DOHH2 (cell line): ENCODE results near the gene ABTB2.

Source experiments
- CTCF ChIP-seq: fragments of 200-600 bp; sonication (generic); IDR thresholded peaks from one replicate; pipeline ENCODE4 v1.5.1; 2014; ENCODE audit warnings: antibody characterized with exemption, mild to moderate bottlenecking, low read depth, low read length; ENCODE audit not compliant: poor library complexity, severe bottlenecking
- EZH2phosphoT487 ChIP-seq: fragments of 200-600 bp; sonication (generic); IDR thresholded peaks from 2 replicates; pipeline ENCODE4 v1.6.1; 2017; ENCODE audit warnings: borderline replicate concordance, mild to moderate bottlenecking, antibody characterized with exemption, low read length, moderate library complexity, mixed read lengths

- no peak for TF ChIP-seq CTCF
- no peak for TF ChIP-seq EZH2phosphoT487
These were observed 115.7 kb downstream of the ABTB2 start for GRCh38 chr11:34242037-34242625.
